Mucosa of rectum (tissue), 2 donors: Measurements from ENCODE around the gene PLXNA4.

Experiments used
- H3K27ac ChIP-seq, 2 donors: one replicate each; pipeline ENCODE4 v1.7.0; 2013; ENCODE audit warnings: inconsistent platforms in 2 of 2, low read depth in 2 of 2, low read length in 2 of 2
- H3K27me3 ChIP-seq, 2 donors: one replicate each; pipeline ENCODE4 v1.7.0; 2013; ENCODE audit warnings: low read length in 2 of 2; ENCODE audit not compliant: control insufficient read depth in 2 of 2, insufficient read depth in 2 of 2
- H3K36me3 ChIP-seq, 2 donors: one replicate each; pipeline ENCODE4 v1.7.0; 2013; ENCODE audit warnings: low read length in 2 of 2; ENCODE audit not compliant: control insufficient read depth in 2 of 2, insufficient read depth in 2 of 2
- H3K4me1 ChIP-seq, 2 donors: one replicate each; pipeline ENCODE4 v1.7.0; 2013; ENCODE audit warnings: low read length in 2 of 2, mild to moderate bottlenecking in 1 of 2; ENCODE audit not compliant: control insufficient read depth in 2 of 2, insufficient read depth in 2 of 2
- H3K4me3 ChIP-seq, 2 donors: one replicate each; pipeline ENCODE4 v1.7.0; 2013; ENCODE audit warnings: low read length in 2 of 2
- H3K9ac ChIP-seq, 2 donors: one replicate each; pipeline ENCODE4 v1.7.0; 2013; ENCODE audit warnings: low read length in 2 of 2, low read depth in 1 of 2, mild to moderate bottlenecking in 1 of 2
- H3K9me3 ChIP-seq, 2 donors: one replicate each; pipeline ENCODE4 v1.7.0; 2013; ENCODE audit warnings: low read length in 2 of 2; ENCODE audit not compliant: control insufficient read depth in 2 of 2
- donor health status: healthy.
- donor health status: Normal muscosa, but diverticular disease.

Gene PLXNA4, protein sequence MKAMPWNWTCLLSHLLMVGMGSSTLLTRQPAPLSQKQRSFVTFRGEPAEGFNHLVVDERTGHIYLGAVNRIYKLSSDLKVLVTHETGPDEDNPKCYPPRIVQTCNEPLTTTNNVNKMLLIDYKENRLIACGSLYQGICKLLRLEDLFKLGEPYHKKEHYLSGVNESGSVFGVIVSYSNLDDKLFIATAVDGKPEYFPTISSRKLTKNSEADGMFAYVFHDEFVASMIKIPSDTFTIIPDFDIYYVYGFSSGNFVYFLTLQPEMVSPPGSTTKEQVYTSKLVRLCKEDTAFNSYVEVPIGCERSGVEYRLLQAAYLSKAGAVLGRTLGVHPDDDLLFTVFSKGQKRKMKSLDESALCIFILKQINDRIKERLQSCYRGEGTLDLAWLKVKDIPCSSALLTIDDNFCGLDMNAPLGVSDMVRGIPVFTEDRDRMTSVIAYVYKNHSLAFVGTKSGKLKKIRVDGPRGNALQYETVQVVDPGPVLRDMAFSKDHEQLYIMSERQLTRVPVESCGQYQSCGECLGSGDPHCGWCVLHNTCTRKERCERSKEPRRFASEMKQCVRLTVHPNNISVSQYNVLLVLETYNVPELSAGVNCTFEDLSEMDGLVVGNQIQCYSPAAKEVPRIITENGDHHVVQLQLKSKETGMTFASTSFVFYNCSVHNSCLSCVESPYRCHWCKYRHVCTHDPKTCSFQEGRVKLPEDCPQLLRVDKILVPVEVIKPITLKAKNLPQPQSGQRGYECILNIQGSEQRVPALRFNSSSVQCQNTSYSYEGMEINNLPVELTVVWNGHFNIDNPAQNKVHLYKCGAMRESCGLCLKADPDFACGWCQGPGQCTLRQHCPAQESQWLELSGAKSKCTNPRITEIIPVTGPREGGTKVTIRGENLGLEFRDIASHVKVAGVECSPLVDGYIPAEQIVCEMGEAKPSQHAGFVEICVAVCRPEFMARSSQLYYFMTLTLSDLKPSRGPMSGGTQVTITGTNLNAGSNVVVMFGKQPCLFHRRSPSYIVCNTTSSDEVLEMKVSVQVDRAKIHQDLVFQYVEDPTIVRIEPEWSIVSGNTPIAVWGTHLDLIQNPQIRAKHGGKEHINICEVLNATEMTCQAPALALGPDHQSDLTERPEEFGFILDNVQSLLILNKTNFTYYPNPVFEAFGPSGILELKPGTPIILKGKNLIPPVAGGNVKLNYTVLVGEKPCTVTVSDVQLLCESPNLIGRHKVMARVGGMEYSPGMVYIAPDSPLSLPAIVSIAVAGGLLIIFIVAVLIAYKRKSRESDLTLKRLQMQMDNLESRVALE (N-terminal part only)

DNA sequence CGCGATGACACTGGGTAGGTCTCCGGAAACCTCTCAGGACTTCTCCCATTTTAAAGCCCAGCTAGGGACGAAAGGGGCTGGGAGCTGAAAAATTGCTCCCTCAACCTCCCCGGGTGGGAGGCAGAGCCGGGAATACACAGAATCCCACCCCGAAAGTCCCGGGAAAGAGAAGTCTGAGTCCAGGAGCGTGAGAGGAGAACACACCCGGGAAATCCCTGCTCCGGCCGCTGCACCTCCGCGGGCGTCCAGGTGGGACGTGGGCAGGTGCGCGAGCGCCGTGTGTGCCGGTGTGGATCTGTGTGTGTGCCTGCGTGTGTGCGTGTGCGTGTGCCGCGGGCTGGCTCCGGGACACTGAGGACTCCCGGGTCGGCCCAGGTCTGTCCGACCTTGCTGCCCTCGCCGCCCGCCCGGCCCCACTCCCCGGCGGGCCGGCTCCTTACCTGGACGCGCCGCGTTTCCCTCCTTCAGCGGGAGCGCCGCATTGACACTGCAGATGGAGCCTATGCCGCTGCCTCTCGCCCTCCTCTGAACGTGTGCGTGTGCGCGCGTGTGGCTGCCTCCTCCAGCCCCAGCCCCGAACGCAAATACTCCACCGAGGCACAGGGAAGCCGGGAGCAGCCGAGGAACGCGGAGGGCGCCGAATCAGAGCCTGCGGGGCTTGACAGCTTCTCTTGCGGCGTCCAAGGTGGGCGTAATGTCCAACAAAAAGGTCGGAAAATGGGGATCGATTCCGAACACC, at the start of gene PLXNA4:
Gene PLXNA4, minus strand, starts transcription at position 489 of the 739 bp plus-strand sequence. CDS start 67,777 bp downstream, outside the sequence.
- Histone ChIP-seq H3K36me3 (no peaks in the 10 kb centered on the region), H3K9me3 (no peaks in the 10 kb centered on the region), H3K27ac (no peak within 1 kb of the TSS), H3K4me3 (peak within 1 kb of the TSS; percentile 44 to 57), H3K27me3 (peaks cover 41 to 53% of the 10 kb centered on the region in 2 donors), H3K4me1 (peaks cover 0 to 3% of the 10 kb centered on the region in 2 donors), H3K9ac (peak within 1 kb of the TSS in 1 of 2 donors; percentile 22)

GRCh38 chr7:132625651-132626050, 49.4 kb upstream of the PLXNA4 start:
- Histone ChIP-seq H3K4me3 (no peak overlapping the region), H3K9me3 (no peaks in the 10 kb centered on the region), H3K36me3 (no peaks in the 10 kb centered on the region), H3K4me1 (no peaks in the 10 kb centered on the region), H3K27me3 (no peaks in the 10 kb centered on the region), H3K27ac (no peak overlapping the region), H3K9ac (no peak overlapping the region)

- Histone ChIP-seq H3K36me3 (no peaks in the 10 kb centered on the region), H3K4me1 (no peaks in the 10 kb centered on the region), H3K27ac (no peak overlapping the region), H3K9me3 (no peaks in the 10 kb centered on the region), H3K9ac (no peak overlapping the region), H3K27me3 (peaks cover 0 to 2% of the 10 kb centered on the region in 2 donors), H3K4me3 (no peak overlapping the region)
Observed at GRCh38 chr7:132622081-132622480, 45.8 kb upstream of the PLXNA4 start.

DNA sequence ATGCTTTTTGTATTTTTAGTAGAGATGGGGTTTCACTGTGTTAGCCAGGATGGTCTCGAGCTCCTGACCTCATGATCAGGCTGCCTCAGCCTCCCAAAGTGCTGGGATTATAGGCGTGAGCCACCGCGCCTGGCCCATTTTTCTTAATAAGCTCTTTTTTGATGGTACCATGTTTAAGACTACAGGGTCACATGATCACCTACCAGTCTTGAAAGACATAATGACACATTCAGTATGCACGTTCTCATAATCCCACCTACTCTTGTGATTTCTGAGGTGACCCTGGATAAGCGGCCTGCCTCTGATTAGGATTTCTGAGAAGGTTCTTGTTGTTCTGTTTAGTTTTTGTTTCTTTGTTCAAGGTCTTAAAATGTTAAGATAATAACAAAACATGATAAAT, 43.7 kb upstream of the PLXNA4 start:
- H3K9ac ChIP-seq: no peak overlapping the region
- no peaks in the 10 kb centered on the region for H3K36me3 ChIP-seq
- H3K27ac ChIP-seq: no peak overlapping the region
- H3K4me3 ChIP-seq: no peak overlapping the region
- no peaks in the 10 kb centered on the region for H3K4me1 ChIP-seq
- peaks cover 5 to 14% of the 10 kb centered on the region in 2 donors for H3K27me3 ChIP-seq
- no peaks in the 10 kb centered on the region for H3K9me3 ChIP-seq

DNA sequence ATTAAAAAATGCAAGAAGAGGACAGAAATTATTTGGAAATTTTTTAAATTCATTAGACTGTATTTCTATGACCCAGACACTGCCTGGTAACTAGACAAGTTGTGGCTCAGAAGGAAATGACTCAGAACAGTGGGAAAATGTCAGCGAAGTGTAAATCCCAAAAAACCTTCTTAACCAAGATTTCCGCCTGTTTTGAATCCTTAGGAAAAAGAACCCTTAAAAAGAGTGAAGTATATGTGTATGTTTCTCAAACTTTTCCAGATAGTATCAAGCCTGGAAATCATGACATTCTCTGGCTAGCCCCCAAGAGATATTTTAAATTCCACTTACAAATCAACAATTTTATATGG, 42.7 kb upstream of the PLXNA4 start:
- H3K4me3 ChIP-seq: no peak overlapping the region
- no peak overlapping the region for H3K27ac ChIP-seq
- H3K4me1 ChIP-seq: no peaks in the 10 kb centered on the region
- H3K27me3 ChIP-seq: peaks cover 5 to 14% of the 10 kb centered on the region in 2 donors
- H3K9me3 ChIP-seq: no peaks in the 10 kb centered on the region
- H3K9ac ChIP-seq: no peak overlapping the region
- no peaks in the 10 kb centered on the region for H3K36me3 ChIP-seq

DNA sequence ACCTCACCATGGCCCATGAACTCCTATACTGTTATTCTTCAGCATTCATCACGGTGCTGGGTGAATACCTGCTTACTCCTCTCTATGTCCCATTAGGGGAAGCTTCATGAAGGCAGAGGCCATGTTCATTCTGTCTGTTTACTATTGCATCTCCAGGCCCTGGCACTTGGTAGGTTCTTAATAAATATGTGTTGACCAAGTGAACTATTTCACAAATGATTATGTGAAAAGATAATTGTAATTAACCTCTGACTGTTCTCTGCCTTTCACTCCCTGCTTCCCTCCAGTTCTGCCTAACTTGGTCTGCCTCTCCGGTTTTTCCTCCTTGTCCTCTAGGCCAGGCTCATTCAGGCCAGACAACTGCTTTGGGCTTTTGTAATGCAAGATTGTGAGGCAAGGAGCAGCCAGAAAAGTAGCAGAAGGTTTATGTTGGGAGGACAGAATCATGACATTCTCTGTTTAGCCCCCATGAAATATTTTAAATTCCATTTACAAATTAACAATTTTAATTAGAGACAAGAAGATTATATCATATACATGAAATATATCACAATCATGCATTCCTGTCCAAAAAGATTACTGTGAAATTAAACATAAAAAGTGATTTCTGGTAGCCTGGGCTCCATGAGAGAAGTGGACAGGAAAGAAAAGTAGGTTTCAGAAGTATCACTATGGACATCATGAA, 42.1 kb upstream of the PLXNA4 start:
- peaks cover 5 to 14% of the 10 kb centered on the region in 2 donors for H3K27me3 ChIP-seq

DNA sequence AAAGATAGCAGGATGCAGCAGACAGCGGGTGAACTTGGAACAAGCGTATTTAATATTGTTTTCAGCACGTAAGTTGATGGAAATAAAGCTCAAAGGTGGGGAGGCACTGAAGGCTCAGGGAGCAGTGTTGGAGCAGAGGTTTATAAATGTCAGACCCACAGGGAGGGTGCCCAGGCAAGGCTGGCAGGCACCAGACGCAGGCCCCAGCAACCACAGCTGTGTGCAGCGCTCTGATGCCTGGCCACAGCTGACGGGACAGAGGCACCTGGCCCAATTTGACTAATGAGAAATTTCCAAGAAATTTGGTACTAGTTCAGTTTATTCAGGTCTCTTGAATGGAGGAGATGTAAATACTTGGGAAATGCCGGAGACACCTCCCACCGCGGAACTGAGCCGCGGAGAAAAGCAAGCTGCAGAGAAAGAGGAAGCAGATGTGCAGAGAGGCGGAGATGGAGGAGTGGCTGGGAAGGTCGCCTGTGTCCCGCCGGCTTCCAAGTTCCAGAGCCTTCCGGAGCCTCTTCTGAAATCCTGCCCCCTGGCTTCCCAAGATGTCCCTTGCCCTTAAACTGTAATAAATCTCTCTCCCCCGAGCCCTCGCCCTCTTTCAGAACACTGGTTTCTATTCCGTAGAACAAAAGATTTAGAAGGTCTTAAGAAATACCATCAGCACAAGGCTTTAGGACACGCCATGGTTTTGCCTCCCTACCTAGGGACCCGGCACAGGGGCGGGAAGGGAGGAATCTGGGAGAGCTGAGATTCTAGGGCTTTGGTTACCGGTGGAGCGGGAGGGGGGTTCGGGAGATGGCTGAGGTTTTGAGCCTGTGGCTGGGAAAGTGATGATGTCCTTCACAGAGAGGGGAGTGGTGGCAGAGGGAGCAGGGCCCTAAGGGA, 38.4 kb upstream of the PLXNA4 start:
- Histone ChIP-seq H3K9ac (no peak overlapping the region), H3K4me3 (peak overlapping the region; percentile 7 to 31)

More for the DNA sequence above, 42.1 kb upstream of the PLXNA4 start:
- Histone ChIP-seq H3K27ac (no peak overlapping the region), H3K4me1 (no peaks in the 10 kb centered on the region), H3K9ac (no peak overlapping the region), H3K9me3 (no peaks in the 10 kb centered on the region), H3K4me3 (no peak overlapping the region), H3K36me3 (no peaks in the 10 kb centered on the region)

GRCh38 chr7:132613737-132614136, 37.5 kb upstream of the PLXNA4 start:
- peaks cover 5 to 14% of the 10 kb centered on the region in 2 donors for H3K27me3 ChIP-seq
- no peaks in the 10 kb centered on the region for H3K4me1 ChIP-seq
- H3K36me3 ChIP-seq: no peaks in the 10 kb centered on the region
- no peaks in the 10 kb centered on the region for H3K9me3 ChIP-seq
- no peak overlapping the region for H3K9ac ChIP-seq
- no peak overlapping the region for H3K4me3 ChIP-seq
- H3K27ac ChIP-seq: no peak overlapping the region

More for the DNA sequence above, 38.4 kb upstream of the PLXNA4 start:
- H3K4me1 ChIP-seq: no peaks in the 10 kb centered on the region
- H3K36me3 ChIP-seq: no peaks in the 10 kb centered on the region
- peaks cover 5 to 14% of the 10 kb centered on the region in 2 donors for H3K27me3 ChIP-seq
- no peaks in the 10 kb centered on the region for H3K9me3 ChIP-seq
- H3K27ac ChIP-seq: no peak overlapping the region
